Measurements from ENCODE around the gene RGS7.
A peak's percentile ranks its signal among the peaks of the same experiment; 100 is the strongest.

Gene RGS7

DNA sequence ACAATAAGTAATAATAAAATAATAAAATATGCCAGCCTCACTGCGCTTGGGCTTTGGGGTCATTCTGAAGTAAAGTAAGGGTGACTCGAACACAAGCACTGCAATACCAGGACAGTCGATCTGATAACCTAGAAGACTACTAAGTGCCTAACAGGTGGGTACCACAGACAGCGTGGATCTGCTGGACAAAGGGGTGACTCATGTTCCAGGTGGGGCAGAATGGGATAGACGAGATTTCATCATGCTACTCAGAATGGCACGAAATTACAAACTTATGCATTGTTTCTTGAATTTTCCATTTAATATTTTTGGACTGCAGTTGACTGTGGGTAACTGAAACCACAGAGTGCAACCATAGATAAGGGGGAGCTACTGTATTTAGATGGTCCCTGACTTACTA, 523.9 kb downstream of the RGS7 start:
- no peak for DNase-seq (ENCODE audit: low read depth in 2 of 2)

- no peak for DNase-seq (ENCODE audit: low read depth in 2 of 2)
Observed at GRCh38 chr1:240831922-240832321, 525.1 kb downstream of the RGS7 start.

DNA sequence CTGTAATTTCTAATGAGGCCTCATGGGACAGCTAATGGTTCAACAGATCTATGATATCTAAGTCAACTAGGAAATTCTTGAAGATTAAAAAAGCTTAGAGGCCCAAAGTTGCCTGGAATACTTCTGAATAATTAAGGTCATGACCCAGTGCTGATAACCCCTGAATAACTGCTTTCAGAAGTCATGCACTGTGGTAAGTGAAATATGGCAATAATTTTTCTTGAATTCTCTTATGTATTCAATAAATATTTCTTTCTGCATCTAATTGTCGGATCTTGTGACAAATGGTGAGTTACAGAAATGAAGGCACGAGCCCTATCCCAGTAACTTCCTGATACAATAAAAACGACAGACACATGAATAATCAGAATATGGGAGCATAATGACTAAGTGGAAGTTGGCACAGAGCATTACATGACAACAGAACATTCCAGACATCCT, 525.8 kb downstream of the RGS7 start:
- DNase-seq (ENCODE audit: low read depth in 2 of 2) = peak; percentile 50 to 51

DNA sequence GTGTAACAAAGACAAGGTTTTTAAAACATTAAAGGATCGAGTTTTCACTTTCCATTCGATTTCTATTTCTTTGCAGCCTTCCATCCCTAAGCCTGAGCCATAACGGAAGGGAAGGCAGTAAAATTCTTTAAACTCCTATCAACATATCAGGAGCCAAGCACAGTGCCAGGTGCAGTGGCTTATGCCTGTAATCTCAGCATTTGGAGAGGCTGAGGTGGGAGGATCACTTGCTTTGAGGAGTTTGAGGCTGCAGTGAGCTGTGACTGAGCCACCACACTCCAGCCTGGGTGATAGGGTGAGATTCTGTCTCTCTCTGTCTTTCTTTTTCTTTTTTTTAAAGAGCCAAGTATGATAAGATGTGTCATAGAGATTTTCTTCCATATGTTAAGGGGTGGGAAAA, 527.5 kb downstream of the RGS7 start:
- DNase-seq (ENCODE audit: low read depth in 2 of 2) = no peak

DNA sequence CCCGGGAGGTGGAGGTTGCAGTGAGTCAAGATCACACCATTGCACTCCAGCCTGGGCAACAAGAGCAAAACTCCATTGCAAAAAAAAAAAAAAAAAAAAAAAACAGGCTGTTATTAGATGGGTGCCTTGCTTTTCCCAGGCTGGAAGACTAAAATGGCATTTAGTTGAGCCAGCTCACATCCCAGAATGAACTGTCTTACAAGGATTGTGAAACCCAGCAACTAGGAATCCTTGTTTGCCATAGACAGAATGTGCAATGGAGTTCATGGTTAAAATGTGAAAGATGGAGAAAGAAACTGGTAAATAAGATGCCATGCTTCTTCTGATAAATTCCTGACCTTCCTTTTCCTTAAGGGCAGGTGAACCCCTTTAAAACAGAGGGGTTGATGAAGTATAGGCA, 529.2 kb downstream of the RGS7 start:
- no peak for DNase-seq (ENCODE audit: low read depth in 2 of 2)

DNA sequence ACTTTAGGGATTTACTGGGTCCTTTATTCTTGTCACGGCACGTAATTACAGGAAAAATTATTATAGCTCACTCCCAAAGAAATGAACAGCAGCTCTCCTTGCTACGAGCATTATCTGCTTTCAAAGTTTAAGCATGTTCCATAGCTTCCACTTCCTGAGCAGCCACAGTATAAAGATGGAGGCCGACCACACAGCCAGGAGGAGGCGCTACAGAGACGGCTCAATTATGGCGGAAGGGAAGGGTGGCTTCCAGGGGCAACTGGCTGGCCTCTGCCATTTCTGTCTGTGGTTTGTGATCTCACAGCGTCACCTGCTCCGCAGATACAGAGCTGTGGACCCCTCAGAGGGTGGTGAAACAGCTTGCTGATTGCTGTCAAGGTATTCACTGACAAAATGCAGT, 532.8 kb downstream of the RGS7 start:
- no peak for DNase-seq (ENCODE audit: low read depth in 2 of 2)

GRCh38 chr1:240823357-240823756, 533.6 kb downstream of the RGS7 start:
- no peak for DNase-seq (ENCODE audit: low read depth in 2 of 2)

- no peak for DNase-seq (ENCODE audit: low read depth in 2 of 2)
Observed at GRCh38 chr1:240821925-240822324, 535.1 kb downstream of the RGS7 start.

DNA sequence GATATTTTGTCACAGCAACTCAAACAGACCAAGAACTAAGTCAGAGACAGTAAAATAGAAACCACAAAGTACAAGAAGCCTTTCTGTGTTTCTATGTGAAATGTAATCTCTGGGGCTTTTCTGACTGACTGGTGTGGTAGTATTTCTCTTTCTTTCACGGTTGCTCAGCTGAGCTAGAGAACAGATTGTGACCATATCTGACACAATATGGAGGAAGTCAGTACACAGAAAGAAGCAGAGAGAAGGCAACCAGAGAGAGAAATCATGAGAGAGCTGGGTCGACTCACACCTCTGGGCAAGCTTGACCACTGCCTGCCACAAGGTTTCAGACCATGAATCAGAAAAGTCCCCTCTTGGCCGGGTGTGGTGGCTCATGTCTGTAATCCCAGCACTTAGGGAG, 536.2 kb downstream of the RGS7 start:
- DNase-seq (ENCODE audit: low read depth in 2 of 2) = no peak

DNA sequence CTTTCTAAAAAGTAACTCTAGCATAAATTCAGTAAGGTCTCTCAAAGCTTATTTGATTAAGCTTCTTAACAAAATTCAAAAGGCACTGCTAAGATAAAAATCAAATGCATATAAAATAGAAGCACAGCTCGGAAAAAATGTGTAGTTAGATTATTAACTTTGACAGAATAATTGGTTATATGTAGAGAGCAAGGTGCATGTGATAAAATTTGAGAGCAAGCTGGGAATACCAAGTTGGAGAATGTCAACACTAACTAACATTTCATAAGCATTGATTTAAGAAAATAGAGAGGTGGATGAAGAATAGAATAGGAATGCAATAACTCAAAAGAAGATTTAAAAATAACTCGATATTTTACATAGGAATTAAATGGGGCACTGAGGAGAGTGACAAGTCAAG, 540.5 kb downstream of the RGS7 start:
- DNase-seq (ENCODE audit: low read depth in 2 of 2) = no peak

DNA sequence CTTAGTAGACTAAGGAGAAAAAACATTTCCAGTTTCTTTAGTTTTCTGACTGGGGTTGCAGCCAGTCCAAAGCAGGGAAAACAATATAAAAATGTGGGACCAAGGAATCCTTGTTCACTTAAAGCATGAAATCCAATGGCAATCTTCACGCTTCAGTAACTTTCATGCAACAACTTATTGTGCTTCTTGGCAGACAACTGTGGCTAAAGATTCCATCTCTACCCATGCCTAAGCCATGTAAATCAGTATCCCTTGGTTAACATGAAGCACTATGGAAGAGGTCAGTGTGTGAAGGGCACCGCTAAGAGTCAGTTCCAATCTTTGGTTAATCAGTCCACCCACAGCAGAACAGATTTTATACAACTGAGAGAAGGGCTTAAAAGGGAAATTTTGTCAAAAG, 543.3 kb downstream of the RGS7 start:
- no peak for DNase-seq (ENCODE audit: low read depth in 2 of 2)

DNA sequence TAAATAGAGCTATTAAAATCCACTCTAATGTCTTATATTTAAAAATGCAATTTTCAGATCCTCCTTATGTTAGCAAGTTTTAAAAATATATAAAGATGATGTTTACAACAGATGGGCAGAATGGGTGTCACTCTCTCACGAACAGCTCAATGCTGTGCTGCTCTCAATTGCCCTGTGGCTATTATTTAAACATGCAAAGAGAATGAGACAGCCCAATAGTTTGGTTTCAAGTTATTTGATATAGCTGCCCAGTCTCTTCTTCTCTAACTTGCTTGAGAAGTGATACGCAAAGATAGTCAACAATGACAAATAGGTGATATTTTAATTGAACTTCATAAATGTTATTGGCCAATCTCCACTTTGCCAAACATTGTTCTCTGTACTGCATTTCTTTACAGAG, 545.7 kb downstream of the RGS7 start:
- no peak for DNase-seq (ENCODE audit: low read depth in 2 of 2)

DNA sequence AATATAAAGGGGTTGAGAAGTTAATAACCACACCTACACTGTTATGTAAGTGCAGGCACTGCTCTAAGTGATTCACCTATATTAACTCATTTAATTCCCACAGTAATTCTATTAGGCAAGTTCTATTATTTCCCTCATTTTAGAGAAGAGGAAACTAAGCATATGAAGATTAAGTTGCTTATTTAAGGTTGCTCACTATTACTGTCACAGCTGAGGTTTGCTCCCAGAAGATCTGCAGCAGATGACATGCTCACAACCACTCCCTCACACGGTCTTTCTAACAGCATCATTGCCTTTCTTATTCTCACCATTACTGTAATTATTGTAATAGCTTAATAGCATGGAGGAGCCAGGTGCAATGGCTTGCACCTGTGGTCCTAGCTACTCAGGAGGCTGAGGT, 548.6 kb downstream of the RGS7 start:
- DNase-seq (ENCODE audit: low read depth in 2 of 2) = no peak

GRCh38 chr1:240806200-240806745, 550.7 kb downstream of the RGS7 start:
- no peak for DNase-seq (ENCODE audit: low read depth in 2 of 2)

- peak; percentile 30 to 35 for DNase-seq (ENCODE audit: low read depth in 2 of 2)
Observed at GRCh38 chr1:240804475-240804874, 552.5 kb downstream of the RGS7 start.

- peak in 1 of 2 experiments; percentile 26 for DNase-seq (ENCODE audit: low read depth in 2 of 2)
Observed at GRCh38 chr1:240803151-240803550, 553.9 kb downstream of the RGS7 start.

- DNase-seq (ENCODE audit: low read depth in 2 of 2) = no peak
Observed at GRCh38 chr1:240802271-240802670, 554.7 kb downstream of the RGS7 start.

- DNase-seq (ENCODE audit: low read depth in 2 of 2) = peak; percentile 25 to 32
Observed at GRCh38 chr1:240801442-240801841, 555.6 kb downstream of the RGS7 start.

DNA sequence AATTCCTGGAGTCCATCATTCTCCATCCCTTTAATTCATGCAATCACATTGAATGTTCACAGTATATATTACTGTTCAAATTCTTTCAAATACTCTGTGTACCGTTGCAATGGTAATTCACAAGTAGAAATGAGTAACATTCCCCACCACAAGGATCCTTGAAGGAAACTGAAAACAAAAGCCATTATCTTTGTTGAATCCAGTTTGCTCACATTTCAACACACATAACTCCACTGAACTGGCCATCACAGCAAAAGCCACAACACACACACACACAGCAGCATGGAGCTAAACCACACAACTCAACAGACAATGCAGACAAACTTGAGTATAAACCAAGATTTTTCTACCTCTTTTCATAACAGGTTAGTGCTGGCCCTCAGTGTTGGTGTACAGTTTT, 556.7 kb downstream of the RGS7 start:
- no peak for DNase-seq (ENCODE audit: low read depth in 2 of 2)

- DNase-seq (ENCODE audit: low read depth in 2 of 2) = no peak
Observed at GRCh38 chr1:240797050-240797449, 560.0 kb downstream of the RGS7 start.

GRCh38 chr1:240794046-240794843, 562.8 kb downstream of the RGS7 start:
- no peak for DNase-seq (ENCODE audit: low read depth in 2 of 2)

DNA sequence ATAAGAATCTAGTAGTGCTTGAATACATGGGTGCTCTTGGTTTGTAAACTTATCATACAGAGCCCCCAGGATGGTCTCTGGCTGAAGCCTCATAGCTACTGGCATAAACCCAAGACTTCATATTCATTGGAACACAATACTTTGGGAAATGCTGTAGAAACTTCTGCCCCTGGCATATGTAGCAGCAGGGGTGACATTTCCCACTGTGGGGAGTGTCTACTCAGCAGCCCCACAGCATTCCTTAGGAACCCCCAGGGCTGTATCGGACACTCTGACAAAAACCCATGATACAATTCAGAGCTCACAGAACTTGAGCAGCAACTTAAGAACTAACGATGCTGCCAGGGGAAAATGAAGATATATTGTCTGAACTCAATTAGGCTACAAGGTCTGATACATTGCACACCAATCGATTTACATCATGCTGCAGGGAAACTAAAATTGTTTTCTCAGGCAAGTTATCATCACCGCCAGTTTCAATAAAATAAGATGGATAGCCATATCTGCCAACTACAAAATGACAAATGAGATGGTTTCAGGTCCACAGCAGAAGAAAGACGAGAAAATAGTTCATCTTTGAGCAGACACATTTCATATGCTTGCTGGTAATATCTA, 564.0 kb downstream of the RGS7 start:
- no peak for DNase-seq (ENCODE audit: low read depth in 2 of 2)

DNA sequence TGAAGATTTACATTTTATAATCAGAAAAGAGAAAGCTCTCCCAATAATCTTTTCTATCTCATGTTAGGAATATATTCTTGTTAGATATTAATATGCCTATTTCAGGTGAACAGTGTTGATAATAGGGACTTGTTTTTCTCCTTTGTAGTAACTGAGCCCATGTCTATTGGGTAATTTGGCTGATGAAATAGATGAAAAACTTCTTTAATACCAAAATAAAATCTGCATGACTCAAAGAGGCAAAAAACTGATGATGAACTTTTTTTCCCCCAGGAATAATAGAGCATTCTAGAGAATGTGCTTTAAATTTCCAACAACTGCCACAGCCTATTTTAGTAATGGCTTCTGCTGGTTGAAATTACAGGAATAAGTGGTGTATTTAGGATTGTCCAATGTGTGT, 566.1 kb downstream of the RGS7 start:
- no peak for DNase-seq (ENCODE audit: low read depth in 2 of 2)
